PC-9 (cell line): Measurements from ENCODE around the gene C9orf43.

Experiments used
- CTCF ChIP-seq: fragments of 200-600 bp; sonication (generic); conservative IDR thresholded peaks from 2 replicates; pipeline ENCODE4 v1.6.1; 2017; ENCODE audit warnings: mixed run types, antibody characterized with exemption, mild to moderate bottlenecking, moderate library complexity
- EZH2 ChIP-seq: fragments of 200-600 bp; sonication (generic); IDR thresholded peaks from 2 replicates; pipeline ENCODE4 v1.8.0; 2017; ENCODE audit warnings: antibody characterized with exemption, low read depth

DNA sequence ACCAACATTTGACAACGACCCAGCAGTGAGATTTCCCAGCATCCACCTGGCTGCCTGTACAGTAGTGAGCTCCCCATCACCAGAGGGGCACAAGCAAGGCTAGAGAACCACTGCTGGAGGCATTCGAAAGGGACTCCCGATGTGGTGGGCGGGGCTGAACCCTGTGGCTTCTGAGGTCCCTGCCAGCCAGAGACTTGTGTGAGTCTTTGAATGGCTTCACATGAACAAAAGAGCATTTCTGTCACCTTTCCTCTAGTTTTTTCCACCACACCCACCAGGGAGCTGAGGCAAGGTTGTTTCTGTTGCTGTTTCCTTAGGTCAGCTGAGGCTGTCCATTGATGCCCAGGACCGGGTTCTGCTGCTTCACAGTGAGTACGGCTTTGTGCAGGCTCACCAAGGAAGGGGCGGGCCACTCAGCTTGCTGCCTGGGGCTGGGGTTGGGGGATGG, 68.7 kb downstream of the C9orf43 start:
- no peak for TF ChIP-seq CTCF
- TF ChIP-seq EZH2, result no peak
